Endothelial cell of umbilical vein (primary cell): ENCODE data around the gene DLST. TPM values are rescaled to one million over a fixed set of nuclear protein-coding genes. Genes with fewer than 3 reads are reported as not detected.

Experiments used
- BruUV-seq: library from RNA; stranded (reverse); fragments of 400-500 nt; replicated peaks from 2 replicates; lab custom pipeline; 2021; lab: Mats Ljungman, UMichigan
- CTCF ChIA-PET: fragments of 300-600, 350-600 bp; sonication (Branson Sonifier 250); formaldehyde crosslinking; loops from one replicate; lab custom pipeline; 2021; ENCODE audit warnings: antibody characterized with exemption, inconsistent platforms; lab: Charles Lee
- POLR2A ChIA-PET: fragments of 300-600, 350-600 bp; sonication (Branson Sonifier 250); formaldehyde crosslinking; loops from one replicate; lab custom pipeline; 2021; ENCODE audit warnings: antibody characterized with exemption, inconsistent platforms; lab: Charles Lee
- DNase-seq: peaks from one replicate; pipeline ENCODE4 v3.0.0-alpha.2; 2011; ENCODE audit warnings: low read depth, low spot score
- FAIRE-seq: peaks from 2 replicates; lab custom pipeline; 2011; peaks lifted over from hg19 to GRCh38; lab: Jason Lieb, UNC
- H2AFZ ChIP-seq: 2 replicates; pipeline ENCODE4 v1.6.0; 2012; ENCODE audit warnings: low read depth, low read length, control low read depth, inconsistent platforms
- H3K27ac ChIP-seq: 2 replicates; pipeline ENCODE4 v1.5.1; 2011; ENCODE audit warnings: low read depth, mild to moderate bottlenecking, control low read depth, low read length, moderate library complexity; ENCODE audit not compliant: insufficient read depth
- H3K27me3 ChIP-seq, 2 experiments: 2 replicates each; pipeline versions ENCODE4 v1.6.0 to v1.6.1; 2011; ENCODE audit warnings: low read length in 2 of 2, mixed read lengths in 1 of 2; ENCODE audit not compliant: control insufficient read depth in 2 of 2, insufficient read depth in 2 of 2
- H3K36me3 ChIP-seq, 2 experiments: 2 replicates in 1 of 2; 3 replicates in 1 of 2; pipeline ENCODE4 v1.5.1; 2011; ENCODE audit warnings: low read length in 2 of 2, mild to moderate bottlenecking in 1 of 2, moderate library complexity in 1 of 2; ENCODE audit not compliant: control insufficient read depth in 2 of 2, insufficient read depth in 2 of 2; ENCODE audit errors: extremely low read depth in 1 of 2
- H3K4me1 ChIP-seq: 3 replicates; pipeline ENCODE4 v1.5.1; 2011; ENCODE audit warnings: mild to moderate bottlenecking, low read length; ENCODE audit not compliant: control insufficient read depth, insufficient read depth; ENCODE audit errors: extremely low read depth
- H3K4me2 ChIP-seq: 2 replicates; pipeline ENCODE4 v1.6.1; 2011; ENCODE audit warnings: low read length, control low read depth, mixed read lengths; ENCODE audit not compliant: insufficient read depth
- H3K4me3 ChIP-seq, 3 experiments: fragments of 200-600 bp in 1 of 3; sonication (generic), shearing (Covaris generic) in 1 of 3; replicated peaks in 1 of 3; 2 replicates each; pipeline ENCODE4 v1.5.1; 2011 to 2016; ENCODE audit warnings: control low read depth in 3 of 3, low read length in 3 of 3, mild to moderate bottlenecking in 2 of 3, inconsistent platforms in 1 of 3, low read depth in 1 of 3, moderate library complexity in 1 of 3; ENCODE audit not compliant: insufficient read depth in 1 of 3
- H3K79me2 ChIP-seq: 2 replicates; pipeline ENCODE4 v1.6.0; 2012; ENCODE audit warnings: low read length, inconsistent platforms; ENCODE audit not compliant: control insufficient read depth, insufficient read depth
- H3K9ac ChIP-seq: replicated peaks from 2 replicates; pipeline ENCODE3; 2011; ENCODE audit warnings: low read length, control low read depth; ENCODE audit not compliant: insufficient read depth; ENCODE audit errors: extremely low read depth
- H3K9me1 ChIP-seq: replicated peaks from 3 replicates; pipeline ENCODE4 v1.6.0; 2011; ENCODE audit warnings: mild to moderate bottlenecking, low read length; ENCODE audit not compliant: control insufficient read depth, insufficient read depth; ENCODE audit errors: extremely low read depth
- H3K9me3 ChIP-seq: replicated peaks from 2 replicates; pipeline ENCODE4 v1.5.1; 2012; ENCODE audit warnings: low read length, inconsistent platforms; ENCODE audit not compliant: control insufficient read depth, insufficient read depth
- H4K20me1 ChIP-seq: replicated peaks from 2 replicates; pipeline ENCODE3; 2011; ENCODE audit warnings: mild to moderate bottlenecking, low read length; ENCODE audit not compliant: control insufficient read depth, insufficient read depth; ENCODE audit errors: extremely low read depth
- CTCF ChIP-seq, 2 donors: IDR thresholded peaks; 1 replicate in 1 of 2; 2 replicates in 1 of 2; pipeline ENCODE4 v1.5.1; 2011; ENCODE audit warnings: low read length in 2 of 2, mild to moderate bottlenecking in 2 of 2, moderate library complexity in 2 of 2, control low read depth in 1 of 2, inconsistent platforms in 1 of 2, low read depth in 1 of 2; ENCODE audit not compliant: insufficient read depth in 1 of 2; ENCODE audit errors: extremely low read depth in 1 of 2
- EZH2 ChIP-seq: IDR thresholded peaks from 2 replicates; pipeline ENCODE4 v1.6.1; 2012; ENCODE audit warnings: borderline replicate concordance, low read depth, mild to moderate bottlenecking, moderate library complexity, low read length, inconsistent platforms; ENCODE audit not compliant: severe bottlenecking
- FOS ChIP-seq: IDR thresholded peaks from 2 replicates; pipeline ENCODE4 v1.6.1; 2011; ENCODE audit warnings: mild to moderate bottlenecking, low read length, moderate library complexity, borderline replicate concordance; ENCODE audit not compliant: insufficient read depth
- GATA2 ChIP-seq: IDR thresholded peaks from 2 replicates; pipeline ENCODE4 v1.7.0; 2011; ENCODE audit warnings: low read depth, mild to moderate bottlenecking, moderate library complexity, mixed read lengths, low read length; ENCODE audit not compliant: insufficient read length, insufficient read depth
- JUN ChIP-seq: IDR thresholded peaks from 2 replicates; pipeline ENCODE4 v1.6.1; 2011; ENCODE audit warnings: borderline replicate concordance, low read depth; ENCODE audit not compliant: insufficient read length, insufficient read depth
- MAX ChIP-seq: IDR thresholded peaks from 2 replicates; pipeline ENCODE4 v1.6.1; 2011; ENCODE audit not compliant: insufficient read depth, insufficient read length
- MYC ChIP-seq: IDR thresholded peaks from one replicate; pipeline ENCODE4 v1.6.1; 2011; ENCODE audit warnings: mild to moderate bottlenecking, low read depth, low read length
- POLR2A ChIP-seq: IDR thresholded peaks from 2 replicates; pipeline ENCODE4 v1.6.1; 2012; ENCODE audit warnings: low read depth, mild to moderate bottlenecking, control low read depth, low read length
- POLR2AphosphoS5 ChIP-seq: IDR thresholded peaks from 2 replicates; pipeline ENCODE4 v1.6.1; 2012; ENCODE audit warnings: low read depth, mild to moderate bottlenecking, control low read depth, low read length, moderate library complexity; ENCODE audit not compliant: insufficient read depth
- dilution Hi-C: fragments of 300-500 bp; cut with MboI; formaldehyde crosslinking; loops from one replicate; pipeline ENCODE4 v1.15.0; 2019; ENCODE audit warnings: low sequenced_read_pairs; ENCODE audit not compliant: extremely low pct_ligation_motif_present
- intact Hi-C: fragments of 100-400 bp; cut with micrococcal nuclease; formaldehyde crosslinking; loops from one replicate; pipeline ENCODE4 v1.10.0; 2022
- polyA plus RNA-seq, 4 experiments: library from polyadenylated mRNA; depleted of rRNA in 3 of 4; stranded (reverse) in 3 of 4; unstranded in 1 of 4; fragments of >200 nt; gene quantifications; 2 replicates each; pipeline versions ENCODE4 v1.2.1 to v1.2.3, GENCODE V29; 2011 to 2012; ENCODE audit warnings: missing spikeins in 1 of 4
- total RNA-seq: library from RNA; stranded (reverse); gene quantifications from 2 replicates; pipeline ENCODE4 v1.2.3, GENCODE V29; 2021

DLST gene
- total and polyA plus RNA-seq, 2 donors (not counting 3 experiments of a cell fraction or from before 2014, with no cell fraction given): 98.4 to 110 TPM

DNA sequence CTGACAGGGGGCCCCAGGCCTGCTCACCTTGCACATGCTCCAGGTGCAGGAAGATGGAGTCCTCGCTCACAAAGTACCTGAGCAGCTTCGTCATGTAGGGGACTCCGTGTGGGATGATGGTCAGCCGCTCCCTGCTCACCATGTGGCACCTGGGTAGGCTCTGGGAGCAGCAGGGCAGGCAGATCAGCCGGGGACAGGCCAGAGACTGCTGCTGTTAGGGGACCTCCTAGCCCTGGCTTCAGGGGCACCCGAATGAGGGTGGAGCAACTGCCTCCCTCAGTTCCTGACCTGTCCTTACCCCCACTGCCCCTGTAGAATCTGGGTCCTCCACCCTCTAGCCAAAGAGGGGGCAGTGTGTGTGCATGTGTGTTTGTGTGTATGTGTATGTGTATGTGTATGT, 29.5 kb downstream of the DLST start:
- BruUV-seq: no TSS peak
- Histone ChIP-seq H3K9me1 (no peaks in the 10 kb centered on the region), H3K4me2 (no peak overlapping the region), H3K9ac (no peak overlapping the region), H3K36me3 (no peaks in the 10 kb centered on the region), H3K4me1 (peaks cover 7% of the 10 kb centered on the region), H3K79me2 (no peaks in the 10 kb centered on the region), H3K27me3 (no peaks in the 10 kb centered on the region), H3K4me3 (no peak overlapping the region), H3K27ac (no peak overlapping the region), H3K9me3 (no peaks in the 10 kb centered on the region), H2AFZ (no peak overlapping the region), H4K20me1 (no peaks in the 10 kb centered on the region)
- ChIA-PET POLR2A (no interaction called here), CTCF (interaction anchor here (1.0 to 7.0 kb wide), 3 partner anchors 33 to 178 kb away, joined by 3 to 468 read pairs (median 29); no protein-coding TSS in a partner anchor)
- intact Hi-C loops (no loop called here), dilution Hi-C loops (no loop called here)
- no peak for DNase-seq
- FAIRE-seq: no peak
- TF ChIP-seq MAX (no peak), MYC (no peak), EZH2 (no peak), CTCF (IDR thresholded peaks at IDR 0.05; ENCODE audit: extremely low read depth in 1 of 2, insufficient read depth in 1 of 2, low read depth in 1 of 2, low read length in 2 of 2) (no peak), POLR2AphosphoS5 (no peak), GATA2 (no peak), FOS (no peak), POLR2A (no peak), JUN (no peak)
